ENCODE data around the gene CYB5B.

Gene CYB5B

DNA sequence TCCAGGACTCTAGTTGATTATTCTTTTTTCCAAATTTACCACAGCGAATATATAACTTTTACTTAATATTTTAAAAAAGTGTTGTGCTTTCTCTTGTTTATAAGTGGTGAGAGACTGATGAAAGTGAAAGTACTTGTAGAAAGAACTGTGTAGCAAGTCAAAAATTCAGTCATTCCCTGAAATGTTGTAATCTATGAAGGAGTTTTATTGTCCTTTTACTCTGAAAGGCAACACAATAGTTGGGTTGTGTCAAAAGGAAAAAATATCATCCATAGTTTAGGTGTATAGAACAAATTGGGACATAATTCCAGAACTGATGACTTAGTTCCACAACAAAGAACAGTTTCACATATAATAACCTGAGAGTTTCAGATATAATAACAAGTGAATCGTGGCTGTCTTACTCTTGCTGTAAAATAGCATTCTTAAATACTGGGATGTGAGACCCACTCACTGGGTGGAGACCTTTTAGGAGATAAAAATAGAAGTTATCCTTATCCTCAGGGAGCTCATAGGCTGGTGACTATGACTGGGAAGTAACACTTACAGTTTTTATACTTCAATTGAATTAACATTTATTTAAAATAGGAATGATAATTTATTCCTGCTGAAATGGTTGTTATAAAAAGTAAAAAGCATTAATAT, 20.6 kb downstream of the CYB5B start:
- DNase-seq (ENCODE audit: low spot score) = no peak

DNA sequence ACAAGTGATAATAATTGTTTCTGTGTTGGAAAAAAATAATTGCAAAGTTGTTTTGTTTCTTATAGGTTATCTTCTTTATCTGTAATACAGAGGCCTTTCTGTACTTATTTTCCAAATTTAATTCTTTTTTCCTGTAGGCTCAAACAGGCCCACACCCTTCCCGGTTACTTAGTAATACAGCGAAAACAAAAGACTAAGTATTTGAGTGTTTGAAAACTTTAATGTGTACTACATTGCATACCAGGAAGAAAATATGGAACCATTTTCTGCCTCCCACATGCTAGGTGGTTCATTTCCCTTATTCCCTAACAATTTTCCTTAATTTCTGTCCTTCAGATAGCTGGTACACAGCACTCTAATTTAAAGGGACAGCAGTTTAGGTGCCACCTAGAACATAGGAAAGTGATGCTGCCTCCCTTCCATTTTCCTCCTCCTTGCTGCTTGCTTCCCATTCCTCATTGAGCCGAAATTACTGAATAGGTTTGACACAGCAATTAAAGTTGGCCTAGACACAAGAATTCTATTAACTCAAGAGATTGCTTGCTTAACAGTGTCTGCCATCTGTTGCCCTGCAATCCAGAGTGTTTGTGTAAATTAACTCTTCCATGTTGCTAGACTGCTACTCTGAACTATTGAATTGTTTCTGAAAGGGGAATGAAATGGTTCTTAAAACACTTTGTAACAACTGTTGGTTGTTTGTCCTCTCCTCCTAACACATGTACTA, 24.2 kb downstream of the CYB5B start:
- DNase-seq (ENCODE audit: low spot score) = no peak

DNA sequence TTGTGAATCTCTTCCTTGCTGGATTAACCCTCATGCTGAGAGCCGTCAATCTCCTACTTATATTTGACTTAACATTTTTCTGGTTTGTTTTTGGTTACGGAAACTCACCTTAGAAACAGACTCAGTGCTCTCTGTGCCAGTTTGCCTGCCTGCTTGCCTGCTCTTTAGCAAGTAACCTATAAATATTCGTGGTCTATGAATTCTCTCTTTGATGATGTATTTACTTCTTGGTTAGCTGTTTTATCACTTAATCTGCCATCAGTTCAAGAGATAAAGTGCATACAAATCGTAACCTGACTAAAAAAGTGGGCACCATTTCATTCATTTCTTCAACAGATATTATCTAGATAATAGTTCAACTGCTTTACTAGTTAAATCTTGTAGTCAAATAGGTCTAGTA, 26.7 kb downstream of the CYB5B start:
- no peak for DNase-seq (ENCODE audit: low spot score)

DNA sequence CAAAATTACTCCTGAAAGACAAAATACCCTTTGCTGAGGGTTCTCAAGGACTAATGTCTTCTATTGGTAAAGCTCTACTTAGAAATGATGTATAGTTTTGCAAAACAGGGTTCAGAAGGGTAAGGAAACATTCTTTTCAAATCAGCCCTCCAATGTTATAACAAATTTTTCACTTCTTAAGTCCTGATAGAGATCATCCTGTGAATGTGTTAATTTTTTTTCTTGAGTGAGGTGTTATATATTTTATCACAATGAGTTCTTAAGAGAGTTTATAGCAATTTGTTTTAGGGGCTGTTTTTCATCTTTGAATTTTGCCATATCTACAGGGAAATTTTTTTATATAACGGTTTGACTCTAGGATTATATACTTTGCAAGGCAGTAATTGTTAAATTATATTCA, 29.5 kb downstream of the CYB5B start:
- no peak for DNase-seq (ENCODE audit: low spot score)

DNA sequence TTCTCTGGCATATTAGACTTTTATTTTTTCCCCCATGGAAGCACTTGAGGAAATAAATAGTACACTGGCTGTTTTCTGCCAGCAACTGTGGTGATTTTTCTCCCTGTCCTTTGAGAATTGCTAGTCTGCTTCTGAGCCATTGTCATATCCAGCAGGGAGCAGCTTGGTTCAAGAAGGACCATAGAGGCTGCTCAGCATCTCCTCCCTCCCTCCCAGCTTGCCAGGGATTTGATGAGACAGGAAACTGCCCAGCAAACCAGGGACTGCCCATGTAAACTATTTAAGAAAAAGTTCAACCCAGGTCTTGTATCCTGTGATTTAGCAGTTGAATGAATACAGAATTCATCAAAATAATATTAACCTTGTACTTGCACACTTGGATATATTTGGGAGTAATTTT, 39.5 kb downstream of the CYB5B start:
- no peak for DNase-seq (ENCODE audit: low spot score)

DNA sequence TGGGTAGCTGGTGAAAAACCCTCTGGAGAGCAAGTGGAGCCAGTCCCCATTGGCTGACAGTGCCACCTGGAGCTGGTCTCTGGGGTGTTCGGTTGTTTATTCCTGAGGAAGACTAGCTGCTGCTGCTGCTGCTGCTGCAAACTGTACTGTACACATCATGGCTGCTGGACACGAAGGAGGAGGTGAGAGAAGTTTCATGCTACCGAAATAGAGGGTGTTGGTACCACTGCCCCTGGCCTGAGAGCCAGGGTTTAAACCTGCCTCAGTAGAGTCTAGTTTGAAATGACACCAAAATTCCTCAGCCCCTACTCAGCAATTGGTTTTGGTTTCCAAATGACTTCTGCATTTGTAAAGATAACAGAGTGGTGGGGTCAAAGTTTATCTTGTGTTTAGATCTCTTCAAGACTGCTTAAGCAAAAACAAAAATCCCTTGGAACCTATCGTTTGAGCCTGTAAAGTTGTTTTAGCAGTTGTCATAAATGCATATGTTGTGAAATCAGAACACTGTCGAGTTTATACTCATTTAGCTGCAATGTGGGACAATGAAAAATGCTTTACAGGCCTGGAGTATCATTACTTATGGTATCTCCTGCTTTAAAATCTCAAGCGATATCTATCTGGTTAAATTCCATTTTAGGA, 40.8 kb downstream of the CYB5B start:
- DNase-seq (ENCODE audit: low spot score) = no peak

DNA sequence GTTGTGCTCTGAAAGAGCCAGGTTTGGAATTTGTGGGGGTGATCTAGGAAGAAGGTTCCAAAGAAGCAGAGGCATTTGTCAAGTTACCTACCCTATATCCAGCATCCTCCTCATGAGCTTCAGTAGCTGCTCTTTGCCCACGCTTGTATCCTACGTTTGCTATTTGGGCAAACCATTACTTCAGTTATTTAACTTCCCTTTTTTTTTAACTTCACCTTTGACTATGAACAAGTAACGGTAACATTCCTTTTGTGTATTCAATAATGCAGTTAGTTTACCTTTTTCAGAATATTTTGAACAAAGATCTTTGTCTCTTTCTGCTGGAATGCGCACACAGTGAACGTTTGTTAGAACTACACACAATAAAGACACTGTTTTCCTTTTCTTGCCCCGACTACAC, 41.5 kb downstream of the CYB5B start:
- DNase-seq (ENCODE audit: low spot score) = no peak

DNA sequence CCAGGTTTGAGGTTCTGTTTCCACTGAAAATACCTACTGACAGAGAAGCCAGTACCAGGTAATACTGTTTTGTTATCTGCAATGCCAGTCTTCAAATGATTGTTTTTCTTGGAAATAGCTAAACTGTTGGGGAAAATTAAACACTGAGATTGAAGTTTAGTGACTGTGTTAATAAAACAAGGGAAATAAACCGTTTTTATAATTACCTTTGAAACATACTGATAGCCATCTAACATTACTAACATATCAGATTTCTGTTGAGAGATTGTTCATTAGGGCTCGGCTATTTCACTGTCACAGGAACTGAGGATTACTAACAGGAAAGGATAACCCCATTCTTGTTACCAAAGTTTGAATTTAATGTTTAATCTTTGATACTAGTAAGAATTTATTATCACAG, 42.1 kb downstream of the CYB5B start:
- no peak for DNase-seq (ENCODE audit: low spot score)

DNA sequence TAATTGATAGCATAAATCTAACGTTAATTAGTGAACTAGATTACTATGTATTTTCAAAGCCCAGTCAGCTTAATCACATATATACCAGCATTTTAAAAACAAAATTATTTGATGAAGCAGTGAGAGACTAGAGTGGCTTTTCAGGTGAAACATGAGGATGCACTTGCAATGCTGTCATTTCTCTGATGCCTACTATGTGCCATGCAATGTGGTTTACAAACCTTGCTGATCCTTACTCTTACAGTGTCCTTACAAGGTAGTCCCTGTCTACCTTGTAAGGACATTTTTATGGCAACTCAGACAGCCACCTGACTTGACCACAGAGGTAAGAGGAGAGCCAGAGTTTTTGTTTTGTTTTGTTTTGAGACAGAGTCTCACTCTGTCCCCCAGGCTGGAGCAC, 42.7 kb downstream of the CYB5B start:
- DNase-seq (ENCODE audit: low spot score) = no peak

DNA sequence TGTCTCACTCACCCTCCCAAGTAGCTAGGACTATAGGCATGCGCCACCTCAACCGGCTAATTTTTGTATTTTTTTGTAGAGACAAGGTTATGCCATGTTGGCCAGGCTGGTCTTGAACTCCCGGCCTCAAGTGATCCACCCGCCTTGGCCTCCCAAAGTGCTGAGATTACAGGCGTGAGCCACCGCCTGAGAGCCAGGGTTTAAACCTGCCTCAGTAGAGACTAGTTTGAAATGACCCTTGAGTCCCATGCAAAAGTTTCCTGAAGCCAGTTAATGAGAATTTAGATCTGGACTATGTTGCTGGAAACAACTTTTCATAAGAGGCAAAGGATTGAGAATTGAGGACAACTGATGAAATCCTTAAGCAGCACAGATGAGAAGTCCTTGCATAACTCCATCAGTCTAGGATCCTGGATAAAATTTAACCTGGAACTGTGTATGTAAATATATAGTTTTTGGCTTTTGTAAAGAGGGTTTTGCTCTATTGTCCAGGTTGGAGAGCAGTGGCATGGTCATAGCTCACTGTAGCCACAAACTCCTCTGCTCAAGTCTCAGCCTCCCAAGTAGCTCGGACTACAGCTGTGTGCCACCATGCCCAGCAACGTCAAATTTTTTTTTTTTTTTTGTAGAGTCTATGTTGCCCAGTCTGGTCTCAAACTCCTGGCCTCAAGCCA, 43.2 kb downstream of the CYB5B start:
- DNase-seq (ENCODE audit: low spot score) = no peak

DNA sequence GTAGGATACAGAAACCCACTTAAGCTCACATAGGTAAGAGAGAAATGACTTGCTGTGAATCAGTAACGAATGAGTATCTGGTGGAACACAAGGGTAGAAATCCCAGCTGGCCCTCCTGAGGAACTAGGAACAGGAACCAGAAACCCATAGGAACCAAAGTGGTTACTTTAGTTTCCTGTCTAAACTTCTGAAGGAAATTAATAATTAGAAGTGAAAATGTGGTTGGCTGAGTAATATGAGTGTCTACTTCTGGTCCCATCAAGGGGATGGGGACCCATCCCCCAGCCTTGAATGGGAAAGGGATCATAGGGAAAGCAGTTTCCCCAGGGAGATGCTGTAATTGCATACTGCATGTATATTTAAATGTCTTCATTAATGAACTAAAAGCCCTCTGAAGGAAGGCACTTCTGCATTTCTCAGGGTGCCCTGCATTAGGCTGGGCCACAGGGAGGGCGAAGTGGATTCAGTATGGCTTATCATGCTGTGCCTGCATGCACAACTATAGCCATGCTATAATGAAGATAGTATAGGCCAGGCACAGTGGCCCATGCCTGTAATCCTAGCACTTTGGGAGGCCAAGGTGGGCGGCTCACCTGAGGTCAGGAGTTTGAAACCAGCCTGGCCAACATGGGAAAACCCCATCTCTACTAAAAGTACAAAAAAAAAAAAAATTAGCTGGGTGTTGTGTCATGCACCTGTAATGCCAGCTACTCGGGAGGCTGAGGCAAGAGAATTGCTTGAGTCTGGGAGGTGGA, 45.6 kb downstream of the CYB5B start:
- DNase-seq (ENCODE audit: low spot score) = no peak

DNA sequence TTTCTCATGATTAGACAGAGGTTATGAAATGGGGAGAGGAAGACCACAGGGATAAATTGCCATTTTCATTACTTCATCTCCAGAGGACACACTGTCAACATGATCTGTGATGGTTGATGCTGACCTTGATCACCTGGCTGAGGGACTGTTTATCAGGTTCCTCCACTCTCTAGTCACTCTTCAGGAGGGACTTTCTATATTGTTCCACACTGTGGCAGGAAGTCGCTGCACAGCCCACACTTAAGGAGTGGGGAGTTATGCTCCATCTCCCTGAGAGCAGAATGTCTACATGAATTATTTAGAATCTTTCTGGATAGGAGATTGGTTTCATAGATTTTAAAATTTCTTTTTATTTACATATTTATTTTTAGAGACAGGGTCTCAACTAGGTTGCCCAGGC, 46.7 kb downstream of the CYB5B start:
- DNase-seq (ENCODE audit: low spot score) = no peak

DNA sequence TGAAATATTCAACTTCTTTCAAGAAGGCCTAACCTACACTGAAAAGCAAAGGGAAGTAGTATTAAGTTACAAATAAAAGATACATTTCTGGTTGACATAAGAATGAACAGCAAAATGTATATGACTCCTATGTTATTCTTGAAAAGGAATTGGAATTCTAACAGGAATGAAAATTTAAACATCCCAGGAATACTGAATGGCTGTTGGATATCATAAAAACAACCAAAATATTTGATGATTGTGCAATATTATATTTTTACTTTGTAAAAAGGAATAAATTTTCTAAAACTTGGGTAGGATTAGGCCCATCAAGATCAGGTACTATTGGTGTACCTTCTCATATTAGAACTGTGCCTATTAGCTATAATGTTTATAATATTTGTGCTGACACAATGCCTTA, 50.0 kb downstream of the CYB5B start:
- no peak for DNase-seq (ENCODE audit: low spot score)

DNA sequence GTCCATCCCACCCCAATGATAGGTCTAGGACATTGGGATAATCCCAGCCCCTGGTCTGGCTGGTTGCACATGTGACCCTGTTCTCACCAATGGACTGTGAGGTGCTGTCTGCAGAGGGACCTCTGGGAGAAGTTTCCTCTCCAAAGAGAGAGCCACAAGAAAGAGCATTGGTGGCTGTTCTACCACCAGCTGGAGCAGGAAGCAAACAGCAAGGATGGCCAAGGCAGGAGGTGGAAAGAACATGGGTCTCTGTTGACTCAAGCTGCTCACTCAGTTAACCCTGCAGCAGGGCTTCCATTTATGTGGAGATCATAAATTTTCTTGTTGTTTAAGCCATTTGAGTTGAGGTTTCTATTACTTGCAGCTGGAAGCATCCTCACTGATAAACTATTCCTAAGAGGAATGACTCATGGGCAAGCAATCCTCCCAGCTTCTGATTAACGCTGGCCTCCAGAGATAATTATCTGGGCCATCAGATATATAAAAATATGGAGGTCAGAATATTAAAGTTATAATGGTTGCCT, 52.6 kb downstream of the CYB5B start:
- DNase-seq (ENCODE audit: low spot score) = peak; percentile 80

DNA sequence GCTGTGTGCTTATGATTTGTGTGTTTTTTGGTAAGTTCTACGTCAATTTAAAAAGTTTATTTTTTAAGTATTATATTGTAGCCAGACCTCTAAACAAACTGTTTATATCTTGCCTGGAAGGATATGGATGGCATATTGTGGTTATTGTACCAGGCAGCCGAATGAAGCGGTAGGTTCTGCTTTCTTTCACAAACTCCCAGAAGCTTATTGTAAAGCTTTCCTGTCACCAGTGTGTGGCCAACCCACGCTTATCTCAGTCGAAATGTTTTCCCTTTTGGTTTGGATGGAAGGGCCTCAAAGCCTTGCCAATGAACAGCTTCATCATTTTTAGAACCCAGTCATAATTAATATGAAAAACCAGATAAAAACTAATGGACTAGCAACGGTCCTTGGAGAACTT, 53.1 kb downstream of the CYB5B start:
- no peak for DNase-seq (ENCODE audit: low spot score)

DNA sequence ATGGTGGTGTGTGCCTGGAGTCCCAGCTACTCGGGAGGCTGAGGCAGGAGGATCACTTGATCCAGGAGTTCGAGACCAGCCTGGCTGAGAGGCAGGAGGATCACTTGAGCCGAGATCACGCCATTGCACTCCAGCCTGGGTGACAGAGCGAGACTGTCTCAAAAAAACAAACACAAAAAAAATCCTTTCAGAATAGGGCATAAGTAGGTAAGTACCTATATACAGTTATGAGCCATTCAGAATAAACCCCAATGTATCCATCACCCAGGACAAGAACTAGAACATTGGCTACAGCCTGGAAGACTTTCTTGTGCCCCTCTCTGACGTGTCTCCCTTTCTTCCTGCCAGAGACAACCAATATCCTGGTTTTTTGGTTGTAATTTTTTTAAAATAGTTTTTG, 54.3 kb downstream of the CYB5B start:
- no peak for DNase-seq (ENCODE audit: low spot score)

DNA sequence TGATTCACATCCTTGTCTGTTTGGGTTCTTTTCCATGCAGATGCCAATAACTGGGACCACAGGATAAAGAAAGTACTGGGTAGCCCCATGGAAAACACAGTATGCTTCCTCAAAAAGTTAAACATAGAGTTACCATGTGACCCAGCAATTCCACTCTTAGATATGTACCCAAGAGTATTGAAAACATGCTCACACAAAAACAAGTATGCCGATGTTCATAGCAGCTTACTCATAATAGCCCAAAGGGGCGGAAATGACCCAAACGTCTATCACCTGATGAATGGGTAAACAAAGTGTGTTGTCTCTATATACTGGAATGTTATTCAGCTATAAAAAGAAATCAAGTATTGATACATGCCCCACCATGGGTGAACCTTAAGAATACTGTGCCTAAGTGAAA, 55.4 kb downstream of the CYB5B start:
- DNase-seq (ENCODE audit: low spot score) = no peak

DNA sequence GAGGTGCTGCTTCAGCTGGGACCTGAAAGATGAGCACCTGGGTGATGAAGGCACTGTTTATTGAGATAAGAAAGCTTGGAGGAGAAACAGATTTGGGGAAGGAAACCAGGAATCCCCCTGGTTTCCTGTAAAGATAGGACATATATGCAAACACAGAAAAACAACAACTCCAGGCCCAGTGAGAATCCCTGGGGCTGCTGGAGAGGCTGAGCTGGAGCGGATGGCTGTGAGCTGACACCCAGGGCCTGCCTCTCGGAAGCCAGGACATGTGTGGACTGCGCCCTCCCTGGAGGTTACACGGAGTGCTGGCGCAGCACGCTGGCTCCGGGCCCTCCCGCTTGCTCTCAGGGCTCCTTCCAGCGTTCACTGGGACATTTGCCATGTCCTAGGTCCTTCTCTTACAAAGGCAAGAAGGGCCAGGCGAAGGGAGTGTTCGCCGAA, 57.5 kb downstream of the CYB5B start:
- DNase-seq (ENCODE audit: low spot score) = no peak

DNA sequence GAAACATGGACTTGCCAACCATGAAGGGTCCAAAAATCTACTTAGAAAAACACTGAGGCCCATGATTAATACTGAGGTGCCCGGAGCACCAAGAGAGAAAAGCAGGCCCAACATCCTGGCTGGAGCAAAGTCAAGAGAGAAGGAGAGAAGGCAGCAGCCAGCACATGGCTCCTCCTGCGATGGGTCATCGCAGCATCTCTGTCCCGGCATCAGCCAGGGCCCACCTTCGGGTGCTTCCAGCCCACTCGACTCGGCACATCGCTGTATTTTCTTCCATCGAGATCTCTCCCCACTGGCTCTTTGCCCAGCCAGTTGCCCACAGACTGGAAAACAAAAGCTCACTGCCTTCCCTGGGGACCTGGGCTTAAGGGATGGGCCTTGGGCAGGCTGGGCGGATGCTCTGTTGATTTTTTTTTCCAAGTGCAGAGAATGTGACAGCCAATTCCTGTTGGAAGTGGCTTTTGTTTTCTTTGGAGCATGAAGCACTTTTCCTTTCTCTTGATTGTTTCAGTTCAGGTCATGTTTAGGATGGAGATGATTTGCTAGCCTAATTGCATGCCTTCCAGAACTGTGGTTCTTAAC, 58.1 kb downstream of the CYB5B start:
- DNase-seq (ENCODE audit: low spot score) = no peak

DNA sequence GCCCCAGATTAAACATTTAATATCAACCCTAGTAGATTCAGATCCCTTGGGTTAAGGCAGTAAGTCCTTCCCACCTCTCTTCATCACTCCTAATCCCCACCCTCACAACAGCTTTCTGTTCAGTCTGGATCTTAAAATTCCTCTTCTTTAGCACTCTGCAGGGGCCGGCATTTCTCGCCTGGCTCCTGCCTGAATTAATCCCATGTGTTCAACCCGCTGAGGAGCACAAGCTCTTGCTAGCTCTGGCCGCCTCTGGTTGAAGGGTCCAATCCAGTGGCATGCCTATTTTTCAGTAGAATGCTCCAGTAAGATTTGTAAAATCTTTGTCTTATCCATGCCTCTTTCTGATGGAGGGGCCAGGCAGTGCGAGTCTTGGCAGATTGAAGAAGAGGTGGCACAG, 59.2 kb downstream of the CYB5B start:
- no peak for DNase-seq (ENCODE audit: low spot score)

DNA sequence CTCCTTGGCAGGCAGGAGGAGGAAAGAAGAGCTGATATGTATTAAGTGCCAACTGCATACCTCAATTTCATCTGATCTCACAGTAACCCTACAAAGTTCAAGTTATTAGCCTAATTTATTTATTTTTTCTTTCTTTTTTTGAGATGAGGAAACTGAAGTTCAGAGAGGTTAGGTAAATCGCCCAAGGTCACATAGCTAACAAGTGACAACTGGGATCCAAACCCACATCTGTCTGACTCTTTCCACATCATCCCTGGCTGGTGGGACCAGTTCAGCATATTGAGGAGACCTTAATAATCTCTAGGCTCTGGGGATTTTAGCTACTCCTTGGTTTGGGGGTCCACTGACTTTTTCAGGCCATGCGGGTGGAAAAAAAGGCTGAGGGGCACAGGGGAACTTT, 60.9 kb downstream of the CYB5B start:
- DNase-seq (ENCODE audit: low spot score) = no peak

DNA sequence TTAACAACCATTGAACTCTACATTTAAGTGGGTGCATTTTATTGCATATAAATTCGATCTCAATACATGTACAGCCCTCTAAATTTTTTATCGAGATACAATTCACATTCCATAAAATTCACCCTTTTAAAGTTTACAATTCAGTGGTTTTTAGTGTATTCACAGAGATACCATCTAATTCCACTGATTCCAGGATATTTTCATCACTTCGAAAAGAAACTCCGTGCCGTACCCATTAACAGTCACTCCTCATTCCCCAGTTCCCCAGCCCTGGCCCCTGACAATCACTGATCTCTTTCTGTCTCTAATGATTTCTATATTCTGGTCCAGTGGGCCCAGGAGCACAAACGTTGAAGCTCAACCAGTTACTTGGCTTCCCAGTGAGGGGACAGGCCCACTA, 61.4 kb downstream of the CYB5B start:
- DNase-seq (ENCODE audit: low spot score) = no peak
